GM12878 (cell line): ENCODE data around the gene CARD9. TPM values are rescaled to one million over a fixed set of nuclear protein-coding genes. Genes with fewer than 3 reads are reported as not detected.

ENCODE experiments used
- ATAC-seq: fragments of 200-7000 bp; cut with Tn5 transposase; 3 replicates; pipeline ENCODE4 v1.9.1; 2020; ENCODE audit warnings: mild to moderate bottlenecking, moderate library complexity
- BruUV-seq: library from RNA; stranded (reverse); fragments of 400-500 nt; replicated peaks from 2 replicates; lab custom pipeline; 2021; lab: Mats Ljungman, UMichigan
- CTCF ChIA-PET: fragments of 300-600 bp; sonication (Branson Sonifier 250); formaldehyde crosslinking; extraction: SDS; loops from one replicate; lab custom pipeline; 2021; ENCODE audit warnings: inconsistent platforms; lab: Yijun Ruan, JAX
- POLR2A ChIA-PET: fragments of 350-600 bp; formaldehyde crosslinking; extraction: SDS; loops from one replicate; lab custom pipeline; 2021; ENCODE audit warnings: inconsistent platforms; lab: Charles Lee
- RAD21 ChIA-PET: fragments of 300-600 bp; sonication (Branson Sonifier 250); formaldehyde crosslinking; loops from one replicate; lab custom pipeline; 2023; ENCODE audit warnings: antibody characterized with exemption; ENCODE audit not compliant: unreplicated experiment; lab: Charles Lee
- SMC1A ChIA-PET: fragments of 300-600 bp; sonication (Branson Sonifier 250); formaldehyde crosslinking; loops from one replicate; lab custom pipeline; 2023; ENCODE audit not compliant: unreplicated experiment, uncharacterized antibody; lab: Charles Lee
- DNase-seq: peaks from one replicate; pipeline ENCODE4 v3.0.0-alpha.2; 2011; ENCODE audit warnings: low read depth, low spot score
- FAIRE-seq: peaks from 3 replicates; lab custom pipeline; 2011; peaks lifted over from hg19 to GRCh38; lab: Jason Lieb, UNC
- H2AFZ ChIP-seq: 2 replicates; pipeline ENCODE4 v1.6.0; 2011; ENCODE audit warnings: low read depth, low read length, control low read depth; ENCODE audit not compliant: control insufficient read depth
- H3K27ac ChIP-seq: 2 replicates; pipeline ENCODE4 v1.5.1; 2011; ENCODE audit warnings: control low read depth; ENCODE audit not compliant: control insufficient read depth, insufficient read depth
- H3K27me3 ChIP-seq, 2 experiments: replicated peaks in 1 of 2; 2 replicates each; pipeline versions ENCODE4 v1.6.0 to v1.6.1; 2011; ENCODE audit warnings: low read length in 1 of 2; ENCODE audit not compliant: control insufficient read depth in 2 of 2, insufficient read depth in 2 of 2
- H3K36me3 ChIP-seq, 2 experiments: 2 replicates each; pipeline ENCODE4 v1.5.1; 2011; ENCODE audit warnings: low read length in 1 of 2; ENCODE audit not compliant: control insufficient read depth in 2 of 2, insufficient read depth in 2 of 2
- H3K4me1 ChIP-seq: 2 replicates; pipeline ENCODE4 v1.6.1; 2011; ENCODE audit warnings: mild to moderate bottlenecking, low read length, moderate library complexity, mixed read lengths; ENCODE audit not compliant: control insufficient read depth, insufficient read depth
- H3K4me2 ChIP-seq: 2 replicates; pipeline ENCODE4 v1.6.0; 2011; ENCODE audit warnings: control low read depth; ENCODE audit not compliant: control insufficient read depth, insufficient read depth
- H3K4me3 ChIP-seq: fragments of 200-600 bp; sonication (generic); 2 replicates; pipeline ENCODE4 v1.5.1; 2016
- H3K79me2 ChIP-seq: 2 replicates; pipeline ENCODE4 v1.6.0; 2011; ENCODE audit warnings: low read length; ENCODE audit not compliant: control insufficient read depth, insufficient read depth
- H3K9ac ChIP-seq: 2 replicates; pipeline ENCODE4 v1.8.0; 2011; ENCODE audit warnings: low read length, control low read depth, mixed read lengths; ENCODE audit not compliant: control insufficient read depth, insufficient read depth
- H3K9me3 ChIP-seq: replicated peaks from 3 replicates; pipeline ENCODE4 v1.5.1; 2011; ENCODE audit warnings: mild to moderate bottlenecking, low read length; ENCODE audit not compliant: control insufficient read depth, insufficient read depth
- H4K20me1 ChIP-seq: 2 replicates; pipeline ENCODE4 v1.6.0; 2011; ENCODE audit not compliant: control insufficient read depth, insufficient read depth
- CBX3 ChIP-seq: fragments of 200-600 bp; sonication (generic); IDR thresholded peaks from 2 replicates; pipeline ENCODE4 v1.6.1; 2016; ENCODE audit warnings: low read depth, borderline replicate concordance
- TBL1XR1 ChIP-seq: IDR thresholded peaks from 2 replicates; pipeline ENCODE4 v1.6.1; 2012; ENCODE audit warnings: low read depth, low read length, improper control_type of control experiment
- ZNF207 ChIP-seq: fragments of 450-650 bp; IDR thresholded peaks from 2 replicates; pipeline ENCODE4 v1.6.1; 2014; ENCODE audit warnings: antibody characterized with exemption, mild to moderate bottlenecking, borderline replicate concordance
- WGBS: methylation state at CpG from one replicate; pipeline ENCODE4 v1.1.6; 2016; ENCODE audit warnings: low lambda C conversion rate; ENCODE audit not compliant: insufficient replicate concordance, insufficient coverage; ENCODE audit errors: missing lambda C conversion rate; 5-methylcytosine and 5-hydroxymethylcytosine counted together
- in situ Hi-C: fragments of 300-500 bp; cut with MboI; formaldehyde crosslinking; loops from 9 replicates; pipeline ENCODE4 v1.14.3; 2018; ENCODE audit warnings: mixed read lengths
- intact Hi-C: fragments of 100-400 bp; cut with micrococcal nuclease; formaldehyde crosslinking; loops from one replicate; pipeline ENCODE4 v1.14.2; 2022; ENCODE audit not compliant: unreplicated experiment
- polyA plus RNA-seq, 11 experiments: library from polyadenylated mRNA; depleted of rRNA in 4 of 11; unstranded in 6 of 11; stranded (reverse) in 5 of 11; fragments of >200 nt; fragmentation: Nextera tagmentation in 4 of 11; fragmentation: Illumina TruSeq in 1 of 11; extraction: Ambion mirVana in 4 of 11; extraction: Trizol in 1 of 11; gene quantifications; 1 replicate in 1 of 11; 2 replicates in 10 of 11; pipeline versions ENCODE4 v1.2.1 to v1.2.3, GENCODE V29; 2011 to 2016; ENCODE audit warnings: inconsistent platforms in 2 of 11, missing spikeins in 2 of 11, low read depth in 1 of 11
- total RNA-seq, 4 experiments: library from RNA; depleted of rRNA in 3 of 4; stranded (reverse); fragments of >200 nt in 3 of 4; fragmentation: Illumina TruSeq in 1 of 4; extraction: Trizol in 1 of 4; gene quantifications; 2 replicates each; pipeline versions ENCODE4 v1.2.1 to v1.2.3, GENCODE V29; 2013 to 2021
- TF ChIP-seq, protein P1 (sequence below): IDR thresholded peaks from 2 replicates; pipeline ENCODE4 v1.6.1; 2011; ENCODE audit warnings: low read depth, low read length, improper control_type of control experiment, borderline replicate concordance
- TF ChIP-seq, protein P2 (sequence below): IDR thresholded peaks from 2 replicates; pipeline ENCODE4 v1.6.1; 2011; ENCODE audit warnings: borderline replicate concordance, low read depth, mild to moderate bottlenecking, moderate library complexity, low read length; ENCODE audit not compliant: insufficient read depth, poor library complexity, severe bottlenecking
- TF ChIP-seq, protein P3 (sequence below): fragments of 150-350 bp; IDR thresholded peaks from 2 replicates; pipeline ENCODE4 v1.6.1; 2016; ENCODE audit warnings: low read depth, low read length

The CARD9 gene
- total and polyA plus RNA-seq, 10 of the 15 experiments (the other 5 are each of a cell fraction or from before 2014, with no cell fraction given): 0.11 to 4.9 (median 1.8) TPM; not detected in 1

DNA sequence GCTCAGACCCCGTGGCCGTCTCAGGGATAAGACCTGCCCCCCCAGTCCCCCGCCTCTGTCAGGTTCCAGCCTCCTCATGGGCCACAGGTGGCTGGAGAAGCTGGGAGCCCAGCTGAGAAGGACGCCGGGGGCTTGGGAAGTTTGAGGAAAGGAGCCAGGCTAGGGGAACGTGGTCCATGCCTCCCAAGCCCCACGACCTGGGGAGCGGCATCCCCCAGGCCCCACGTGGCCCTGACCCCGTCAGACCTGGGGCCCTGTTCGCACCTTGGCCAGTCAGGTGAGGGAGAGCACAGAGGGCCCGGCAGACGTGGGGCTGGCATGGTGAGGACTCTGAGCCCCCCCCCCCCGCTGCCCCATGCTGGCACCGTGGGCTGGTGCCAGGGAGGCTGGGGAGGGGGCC is 42.4 kb downstream of the CARD9 start:
- CTCF ChIA-PET: no interaction called here
- RAD21 ChIA-PET: interaction anchor here (0.6 kb wide), 1 partner anchor 283 kb away, joined by 3 read pairs; no protein-coding TSS in a partner anchor
- SMC1A ChIA-PET: no interaction called here

More for the DNA sequence above, 42.4 kb downstream of the CARD9 start:
- H3K4me2 ChIP-seq: no peak overlapping the region
- intact Hi-C loops: no loop called here
- no peak overlapping the region for H3K4me3 ChIP-seq
- in situ Hi-C loops: no loop called here
- H3K79me2 ChIP-seq: no peaks in the 10 kb centered on the region
- H3K4me1 ChIP-seq: no peaks in the 10 kb centered on the region
- peaks cover 7 to 8% of the 10 kb centered on the region in 2 experiments; a peak in 3 of 4 replicates for H3K27me3 ChIP-seq
- no peak overlapping the region for H3K9ac ChIP-seq
- no peak for ATAC-seq
- no peaks in the 10 kb centered on the region for H3K9me3 ChIP-seq
- POLR2A ChIA-PET: no interaction called here
- DNase-seq: no peak
- H4K20me1 ChIP-seq: no peaks in the 10 kb centered on the region
- 36% methylated on average over 12 of the region's 15 CpGs for WGBS
- TF ChIP-seq, protein P1, sequence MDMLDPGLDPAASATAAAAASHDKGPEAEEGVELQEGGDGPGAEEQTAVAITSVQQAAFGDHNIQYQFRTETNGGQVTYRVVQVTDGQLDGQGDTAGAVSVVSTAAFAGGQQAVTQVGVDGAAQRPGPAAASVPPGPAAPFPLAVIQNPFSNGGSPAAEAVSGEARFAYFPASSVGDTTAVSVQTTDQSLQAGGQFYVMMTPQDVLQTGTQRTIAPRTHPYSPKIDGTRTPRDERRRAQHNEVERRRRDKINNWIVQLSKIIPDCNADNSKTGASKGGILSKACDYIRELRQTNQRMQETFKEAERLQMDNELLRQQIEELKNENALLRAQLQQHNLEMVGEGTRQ: no peak
- no peak for TF ChIP-seq TBL1XR1
- no peak for TF ChIP-seq ZNF207
- TF ChIP-seq, protein P2, sequence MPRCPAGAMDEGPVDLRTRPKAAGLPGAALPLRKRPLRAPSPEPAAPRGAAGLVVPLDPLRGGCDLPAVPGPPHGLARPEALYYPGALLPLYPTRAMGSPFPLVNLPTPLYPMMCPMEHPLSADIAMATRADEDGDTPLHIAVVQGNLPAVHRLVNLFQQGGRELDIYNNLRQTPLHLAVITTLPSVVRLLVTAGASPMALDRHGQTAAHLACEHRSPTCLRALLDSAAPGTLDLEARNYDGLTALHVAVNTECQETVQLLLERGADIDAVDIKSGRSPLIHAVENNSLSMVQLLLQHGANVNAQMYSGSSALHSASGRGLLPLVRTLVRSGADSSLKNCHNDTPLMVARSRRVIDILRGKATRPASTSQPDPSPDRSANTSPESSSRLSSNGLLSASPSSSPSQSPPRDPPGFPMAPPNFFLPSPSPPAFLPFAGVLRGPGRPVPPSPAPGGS: no peak
- TF ChIP-seq, protein P3, sequence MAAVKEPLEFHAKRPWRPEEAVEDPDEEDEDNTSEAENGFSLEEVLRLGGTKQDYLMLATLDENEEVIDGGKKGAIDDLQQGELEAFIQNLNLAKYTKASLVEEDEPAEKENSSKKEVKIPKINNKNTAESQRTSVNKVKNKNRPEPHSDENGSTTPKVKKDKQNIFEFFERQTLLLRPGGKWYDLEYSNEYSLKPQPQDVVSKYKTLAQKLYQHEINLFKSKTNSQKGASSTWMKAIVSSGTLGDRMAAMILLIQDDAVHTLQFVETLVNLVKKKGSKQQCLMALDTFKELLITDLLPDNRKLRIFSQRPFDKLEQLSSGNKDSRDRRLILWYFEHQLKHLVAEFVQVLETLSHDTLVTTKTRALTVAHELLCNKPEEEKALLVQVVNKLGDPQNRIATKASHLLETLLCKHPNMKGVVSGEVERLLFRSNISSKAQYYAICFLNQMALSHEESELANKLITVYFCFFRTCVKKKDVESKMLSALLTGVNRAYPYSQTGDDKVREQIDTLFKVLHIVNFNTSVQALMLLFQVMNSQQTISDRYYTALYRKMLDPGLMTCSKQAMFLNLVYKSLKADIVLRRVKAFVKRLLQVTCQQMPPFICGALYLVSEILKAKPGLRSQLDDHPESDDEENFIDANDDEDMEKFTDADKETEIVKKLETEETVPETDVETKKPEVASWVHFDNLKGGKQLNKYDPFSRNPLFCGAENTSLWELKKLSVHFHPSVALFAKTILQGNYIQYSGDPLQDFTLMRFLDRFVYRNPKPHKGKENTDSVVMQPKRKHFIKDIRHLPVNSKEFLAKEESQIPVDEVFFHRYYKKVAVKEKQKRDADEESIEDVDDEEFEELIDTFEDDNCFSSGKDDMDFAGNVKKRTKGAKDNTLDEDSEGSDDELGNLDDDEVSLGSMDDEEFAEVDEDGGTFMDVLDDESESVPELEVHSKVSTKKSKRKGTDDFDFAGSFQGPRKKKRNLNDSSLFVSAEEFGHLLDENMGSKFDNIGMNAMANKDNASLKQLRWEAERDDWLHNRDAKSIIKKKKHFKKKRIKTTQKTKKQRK: no peak
- TF ChIP-seq CBX3: no peak
- FAIRE-seq: no peak
- BruUV-seq: no TSS peak
- no peaks in the 10 kb centered on the region for H3K36me3 ChIP-seq
- H3K27ac ChIP-seq: no peak overlapping the region
- no peak overlapping the region for H2AFZ ChIP-seq
